AG09309 (cell line): ENCODE data around the gene MXD1.

Source experiments
- DNase-seq: peaks from one replicate; pipeline ENCODE4 v3.0.0-alpha.2; 2010; ENCODE audit warnings: low read depth
- H3K4me3 ChIP-seq: 2 replicates; pipeline ENCODE4 v1.5.1; 2011; ENCODE audit warnings: mild to moderate bottlenecking, low read depth, low read length, moderate library complexity; ENCODE audit not compliant: control insufficient read depth
- CTCF ChIP-seq: IDR thresholded peaks from 2 replicates; pipeline ENCODE4 v1.5.1; 2011; ENCODE audit warnings: mild to moderate bottlenecking, low read depth, low read length, inconsistent platforms; ENCODE audit not compliant: insufficient read depth, control insufficient read depth; ENCODE audit errors: missing control alignments

The MXD1 gene

GRCh38 chr2:69952336-69953115, 37.6 kb downstream of the MXD1 start:
- DNase-seq = no peak

GRCh38 chr2:69954084-69954483, 39.2 kb downstream of the MXD1 start:
- H3K4me3 ChIP-seq = no peak overlapping the region
- no peak for TF ChIP-seq CTCF
- no peak for DNase-seq

More at GRCh38 chr2:69952336-69953115, 37.6 kb downstream of the MXD1 start:
- no peak for TF ChIP-seq CTCF
- H3K4me3 ChIP-seq = no peak overlapping the region

- DNase-seq = no peak
- H3K4me3 ChIP-seq = no peak overlapping the region
- no peak for TF ChIP-seq CTCF
Observed at GRCh38 chr2:69955029-69955428, 40.1 kb downstream of the MXD1 start.

GRCh38 chr2:69956475-69956979, 41.6 kb downstream of the MXD1 start:
- H3K4me3 ChIP-seq = no peak overlapping the region
- DNase-seq = no peak
- TF ChIP-seq CTCF = no peak

- no peak for TF ChIP-seq CTCF
- no peak for DNase-seq
Observed at GRCh38 chr2:69957965-69958364, 43.1 kb downstream of the MXD1 start.

GRCh38 chr2:69958480-69958879, 43.6 kb downstream of the MXD1 start:
- DNase-seq = no peak

More at GRCh38 chr2:69957965-69958364, 43.1 kb downstream of the MXD1 start:
- H3K4me3 ChIP-seq = no peak overlapping the region

More at GRCh38 chr2:69958480-69958879, 43.6 kb downstream of the MXD1 start:
- no peak overlapping the region for H3K4me3 ChIP-seq
- no peak for TF ChIP-seq CTCF
